GM18508 (cell line): ENCODE data around the gene CHPT1.
"Not testable (repeated sequence)": the region's sequence is repeated elsewhere in the genome, so short reads cannot be mapped to it uniquely, and the experiment has no call there.

Experiments used
- ATAC-seq: cut with Tn5 transposase; IDR thresholded peaks from one replicate; pipeline ENCODE4 v1.9.1; 2021; ENCODE audit warnings: moderate number of reproducible peaks; ENCODE audit not compliant: insufficient read depth, unreplicated experiment

Gene CHPT1

GRCh38 chr12:101714877-101715444 is 17.5 kb downstream of the CHPT1 start:
- ATAC-seq = no peak

- no peak for ATAC-seq
Measured at GRCh38 chr12:101719566-101719965, 22.1 kb downstream of the CHPT1 start.

- no peak for ATAC-seq
Measured at GRCh38 chr12:101720118-101720517, 22.7 kb downstream of the CHPT1 start.

GRCh38 chr12:101722392-101722791 is 25.0 kb downstream of the CHPT1 start:
- no peak for ATAC-seq

DNA sequence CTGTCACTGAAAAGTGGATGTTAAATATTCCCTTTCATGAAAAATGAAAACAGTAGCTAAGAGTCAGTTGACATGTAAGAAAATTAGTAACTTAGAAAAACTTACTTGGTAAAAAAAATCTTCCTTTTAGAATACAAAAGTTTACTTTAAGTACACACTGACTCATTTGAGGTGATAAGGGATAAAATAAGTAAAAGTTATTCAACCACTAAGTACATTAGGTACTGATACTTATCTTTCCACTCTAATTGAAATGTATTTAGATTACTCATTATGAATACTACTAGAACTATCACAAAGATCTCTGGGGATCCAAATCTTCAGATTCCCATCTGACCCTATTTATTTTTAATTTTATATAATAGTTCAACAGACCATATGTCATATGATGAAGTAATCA is 29.7 kb downstream of the CHPT1 start:
- ATAC-seq = no peak

- no peak for ATAC-seq
Measured at GRCh38 chr12:101729842-101730241, 32.4 kb downstream of the CHPT1 start.

GRCh38 chr12:101732318-101732717 is 34.9 kb downstream of the CHPT1 start:
- ATAC-seq = no peak

- ATAC-seq = no peak
Measured at GRCh38 chr12:101733166-101733565, 35.7 kb downstream of the CHPT1 start.

DNA sequence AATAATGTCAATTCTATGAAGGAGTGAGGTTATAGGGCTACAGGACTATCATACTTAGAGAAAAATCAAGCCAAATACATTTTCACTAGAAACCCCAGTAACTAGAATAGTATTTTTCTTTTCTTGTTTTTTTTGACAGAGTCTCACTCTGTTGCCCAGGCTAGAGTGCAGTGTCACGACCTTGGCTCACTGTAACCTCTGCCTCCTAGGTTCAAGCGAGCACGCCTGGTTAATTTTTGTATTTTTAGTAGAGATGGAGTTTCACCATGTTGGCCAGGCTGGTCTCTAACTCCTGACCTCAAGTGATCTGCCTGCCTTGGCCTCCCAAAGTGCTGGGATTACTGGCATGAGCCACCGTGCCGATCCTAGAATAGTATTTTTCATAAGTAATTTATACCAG is 37.0 kb downstream of the CHPT1 start:
- not testable (repeated sequence) for ATAC-seq

DNA sequence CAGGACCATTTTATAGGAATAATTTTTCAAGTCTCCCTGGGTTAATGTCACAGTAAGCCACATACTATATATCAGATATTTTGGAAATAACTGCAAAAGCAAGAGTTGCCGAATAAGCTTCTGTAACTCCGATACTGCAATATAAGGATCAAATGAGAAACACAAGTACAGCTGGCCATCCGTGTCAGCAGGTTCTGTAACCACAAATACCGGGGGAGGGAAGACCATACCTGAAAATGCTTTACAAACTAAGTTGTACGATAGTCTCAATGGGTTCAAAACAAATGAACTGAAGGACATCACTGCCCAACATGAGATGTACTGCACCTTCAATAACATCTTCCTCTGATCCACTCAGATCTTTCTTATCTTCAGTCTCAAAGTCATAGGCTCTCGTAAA is 40.0 kb downstream of the CHPT1 start:
- no peak for ATAC-seq

DNA sequence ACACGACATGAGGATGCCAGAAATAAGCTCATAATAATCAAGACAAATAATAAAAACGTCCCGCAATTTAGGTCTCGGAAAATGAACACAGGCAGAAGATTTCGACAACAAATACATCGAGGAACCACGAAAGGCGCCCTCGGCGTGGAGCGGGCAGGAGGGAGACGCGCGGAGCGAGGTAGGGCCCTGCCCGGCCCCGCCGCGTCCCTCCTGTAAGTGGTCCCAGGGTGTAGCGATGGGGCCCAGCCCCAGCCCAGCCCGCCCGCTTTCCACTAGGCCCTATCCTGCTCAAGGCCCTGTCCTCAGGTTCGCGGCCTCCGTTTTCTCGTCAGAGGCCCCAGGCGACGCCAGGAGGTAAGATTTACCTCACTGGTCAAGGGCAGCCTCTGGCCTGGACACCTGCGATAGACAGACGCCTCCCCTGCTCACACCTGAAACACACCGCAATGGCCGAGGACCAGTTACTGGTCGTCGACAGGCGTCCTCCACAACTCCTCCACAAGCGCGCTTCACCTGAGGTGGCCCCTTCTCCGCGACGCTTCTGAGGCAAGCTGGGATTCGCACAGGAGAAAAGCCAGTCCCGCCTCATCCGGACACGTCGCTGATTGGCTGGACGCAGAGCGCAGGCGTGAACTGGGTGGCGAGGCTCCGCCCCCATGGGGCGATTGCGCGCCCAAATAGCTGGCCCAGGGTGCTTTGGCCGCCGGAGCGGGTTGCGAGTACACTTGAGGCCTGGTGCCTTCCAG is 41.7 kb downstream of the CHPT1 start, which contains the start of gene SYCP3:
SYCP3 (minus strand) TSS at position 543 of the 746 bp plus-strand sequence. CDS start 1,527 bp downstream, outside the sequence.
- ATAC-seq = no peak

DNA sequence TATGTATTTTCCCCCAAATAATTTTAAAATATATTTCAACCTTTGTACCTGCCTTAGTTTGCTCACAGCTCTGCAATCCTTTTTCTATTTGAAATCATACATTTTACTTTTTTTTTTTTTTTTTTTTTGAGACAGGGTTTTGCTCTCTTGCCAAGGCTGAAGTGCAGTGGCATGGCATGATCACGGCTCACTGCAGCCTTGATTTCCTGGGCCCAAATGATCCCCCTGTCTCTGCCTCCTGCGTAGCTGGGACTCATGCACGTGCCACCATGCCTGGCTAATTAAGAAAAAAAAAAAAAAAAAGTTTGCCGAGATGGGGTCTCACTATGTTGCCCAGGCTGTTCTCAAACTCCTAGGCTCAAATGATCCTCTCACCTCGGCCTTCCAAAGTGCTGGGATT is 43.1 kb downstream of the CHPT1 start:
- no peak for ATAC-seq

- ATAC-seq = no peak
Measured at GRCh38 chr12:101740980-101741379, 43.5 kb downstream of the CHPT1 start.

- ATAC-seq = no peak
Measured at GRCh38 chr12:101743242-101743641, 45.8 kb downstream of the CHPT1 start.

DNA sequence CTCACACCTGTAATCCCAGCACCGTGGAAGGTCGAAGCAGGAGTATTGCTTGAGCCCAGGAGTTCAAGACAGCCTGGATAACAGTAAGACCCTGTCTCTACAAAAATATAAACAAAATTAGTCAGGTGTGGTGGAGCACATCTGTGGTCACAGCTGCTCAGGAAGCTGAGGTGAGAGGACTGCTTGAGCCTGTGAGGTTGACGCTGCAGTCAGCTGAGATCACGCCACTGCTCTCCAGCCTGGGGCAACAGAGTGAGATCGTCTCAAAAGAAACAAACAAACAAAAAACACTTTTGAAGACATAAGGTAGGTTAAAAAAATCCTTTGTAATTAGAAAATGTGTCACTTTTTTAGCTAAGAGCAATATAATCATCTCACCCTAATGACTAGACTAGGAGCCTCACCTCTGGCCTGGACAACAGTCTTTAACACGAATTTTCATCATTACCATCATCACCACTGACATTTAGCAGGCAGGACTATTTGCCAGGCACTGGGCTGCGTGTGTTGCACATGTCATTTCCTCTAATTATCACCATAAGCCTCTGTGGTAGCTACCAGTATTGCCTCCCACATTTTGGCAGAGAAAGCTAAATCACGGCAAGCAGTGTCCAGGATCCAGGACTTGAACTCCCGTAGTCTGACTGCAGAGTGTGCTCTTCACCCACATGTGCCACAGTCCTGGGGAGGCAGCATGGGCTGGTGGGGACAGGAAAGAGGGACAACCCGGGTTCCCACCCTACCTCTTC is 46.5 kb downstream of the CHPT1 start:
- peak; percentile 91 for ATAC-seq

GRCh38 chr12:101745481-101745880 is 48.0 kb downstream of the CHPT1 start:
- no peak for ATAC-seq

- ATAC-seq = no peak
Measured at GRCh38 chr12:101746196-101746595, 48.8 kb downstream of the CHPT1 start.

DNA sequence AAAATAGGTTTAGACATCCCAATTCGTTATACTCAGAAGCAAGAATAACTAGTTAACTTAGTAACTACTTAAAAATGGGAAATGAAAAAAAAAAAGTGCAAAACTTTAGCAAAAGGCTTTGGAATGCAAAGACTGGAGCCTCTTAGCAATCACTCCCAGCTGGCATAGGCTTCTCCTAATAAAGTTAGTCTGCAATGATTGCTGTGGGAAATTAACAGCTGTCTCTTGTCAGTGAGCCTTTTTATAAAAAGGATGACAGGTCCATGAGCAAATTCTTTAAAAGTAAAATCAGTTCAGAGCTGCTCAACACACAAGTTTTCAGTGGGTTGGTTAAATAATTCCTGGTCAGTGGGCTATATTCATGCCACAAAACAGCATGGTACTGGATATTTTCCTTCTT is 49.2 kb downstream of the CHPT1 start:
- ATAC-seq = no peak

DNA sequence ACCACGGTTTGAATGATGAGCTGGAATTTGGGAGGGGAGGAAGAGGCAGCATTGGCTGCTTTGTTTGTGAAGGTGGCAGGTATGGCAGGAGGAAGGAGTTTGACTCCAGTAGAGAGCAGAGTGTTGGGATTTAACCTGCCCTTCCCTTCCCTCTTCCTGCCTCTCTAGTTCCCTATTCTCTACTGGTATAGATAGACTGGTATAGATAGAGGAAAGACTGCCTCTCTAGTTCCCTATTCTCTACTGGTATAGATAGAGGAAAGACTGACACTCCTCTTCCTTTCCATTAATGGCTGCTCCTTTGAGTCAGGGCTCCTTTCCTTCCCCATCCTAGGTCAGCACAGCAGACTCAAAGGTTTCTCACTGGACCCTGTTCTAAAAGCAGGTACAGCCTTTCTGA is 50.3 kb downstream of the CHPT1 start:
- no peak for ATAC-seq

- ATAC-seq = no peak
Measured at GRCh38 chr12:101748907-101749306, 51.5 kb downstream of the CHPT1 start.

- no peak for ATAC-seq
Measured at GRCh38 chr12:101749657-101750056, 52.2 kb downstream of the CHPT1 start.
